GM21423 (cell line): ENCODE data around the gene SSX2B.
"Not testable (repeated sequence)": the region's sequence is repeated elsewhere in the genome, so short reads cannot be mapped to it uniquely, and the experiment has no call there.

ENCODE experiments used
- ATAC-seq: cut with Tn5 transposase; IDR thresholded peaks from one replicate; pipeline ENCODE4 v1.9.1; 2021; ENCODE audit warnings: mild to moderate bottlenecking, moderate library complexity; ENCODE audit not compliant: unreplicated experiment

SSX2B gene, protein sequence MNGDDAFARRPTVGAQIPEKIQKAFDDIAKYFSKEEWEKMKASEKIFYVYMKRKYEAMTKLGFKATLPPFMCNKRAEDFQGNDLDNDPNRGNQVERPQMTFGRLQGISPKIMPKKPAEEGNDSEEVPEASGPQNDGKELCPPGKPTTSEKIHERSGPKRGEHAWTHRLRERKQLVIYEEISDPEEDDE

DNA sequence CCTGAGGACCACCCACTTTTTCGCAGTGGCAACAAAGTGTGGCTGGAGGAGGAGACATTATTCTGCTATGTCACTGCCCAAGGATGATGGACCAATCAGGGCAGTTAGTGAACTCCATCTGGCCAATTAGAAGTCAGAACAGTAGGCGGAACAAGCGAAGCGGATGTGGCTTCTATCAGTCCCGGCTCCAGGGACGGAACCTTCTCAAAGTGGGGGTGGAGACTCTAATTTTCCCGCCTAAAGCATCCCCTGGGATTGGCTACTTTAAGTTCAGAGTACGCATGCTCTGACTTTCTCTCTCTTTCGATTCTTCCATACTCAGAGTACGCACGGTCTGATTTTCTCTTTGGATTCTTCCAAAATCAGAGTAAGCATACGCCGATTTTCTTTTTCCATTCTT is at the start of gene SSX2B:
Gene SSX2B (plus strand): TSS at position 301 of the 400 bp plus-strand sequence. CDS start 1,429 bp downstream, outside the sequence.
- not testable (repeated sequence) for ATAC-seq

DNA sequence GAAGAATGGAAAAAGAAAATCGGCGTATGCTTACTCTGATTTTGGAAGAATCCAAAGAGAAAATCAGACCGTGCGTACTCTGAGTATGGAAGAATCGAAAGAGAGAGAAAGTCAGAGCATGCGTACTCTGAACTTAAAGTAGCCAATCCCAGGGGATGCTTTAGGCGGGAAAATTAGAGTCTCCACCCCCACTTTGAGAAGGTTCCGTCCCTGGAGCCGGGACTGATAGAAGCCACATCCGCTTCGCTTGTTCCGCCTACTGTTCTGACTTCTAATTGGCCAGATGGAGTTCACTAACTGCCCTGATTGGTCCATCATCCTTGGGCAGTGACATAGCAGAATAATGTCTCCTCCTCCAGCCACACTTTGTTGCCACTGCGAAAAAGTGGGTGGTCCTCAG is 44.0 kb upstream of the SSX2B start, which contains the start of gene SSX2:
Gene SSX2 (minus strand): TSS at position 101 of the 400 bp plus-strand sequence. CDS start 1,429 bp downstream, outside the sequence.
- not testable (repeated sequence) for ATAC-seq

DNA sequence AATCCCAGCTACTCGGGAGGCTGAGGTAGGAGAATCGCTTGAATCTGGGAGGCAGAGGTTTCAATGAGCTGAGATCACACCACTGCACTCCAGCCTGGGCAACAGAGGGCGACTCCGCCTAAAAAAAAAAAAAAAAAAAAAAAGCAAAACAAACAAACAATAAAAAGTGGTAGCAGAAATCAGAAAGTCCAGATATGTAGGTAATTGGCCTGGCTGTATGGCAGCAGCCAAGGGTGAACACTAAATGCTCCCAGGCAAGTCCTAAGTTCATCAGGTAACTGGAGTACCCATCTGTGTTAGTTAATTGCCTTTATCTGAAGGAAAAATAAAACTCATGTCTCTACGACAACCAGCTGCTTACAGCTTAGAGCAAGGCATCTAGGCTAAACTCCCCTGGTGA is 14.9 kb downstream of the SSX2B start:
- not testable (repeated sequence) for ATAC-seq

DNA sequence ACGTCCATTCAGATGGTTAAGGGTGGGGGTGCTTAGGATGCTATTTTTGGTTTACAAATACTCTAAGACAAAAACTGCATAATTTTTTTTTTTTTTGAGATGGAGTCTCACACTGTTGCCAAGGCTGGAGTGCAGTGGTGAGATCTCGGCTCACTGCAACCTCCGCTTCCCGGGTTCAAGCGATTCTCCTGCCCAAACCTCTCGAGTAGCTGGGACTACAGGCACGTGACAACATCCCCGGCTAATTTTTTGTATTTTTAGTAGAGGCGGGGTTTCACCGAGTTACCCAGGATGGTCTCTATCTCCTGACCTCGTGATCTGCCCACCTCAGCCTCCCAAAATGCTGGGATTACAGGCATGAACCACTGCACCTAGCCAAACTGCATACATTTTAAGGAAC is 22.5 kb downstream of the SSX2B start:
- ATAC-seq: not testable (repeated sequence)

DNA sequence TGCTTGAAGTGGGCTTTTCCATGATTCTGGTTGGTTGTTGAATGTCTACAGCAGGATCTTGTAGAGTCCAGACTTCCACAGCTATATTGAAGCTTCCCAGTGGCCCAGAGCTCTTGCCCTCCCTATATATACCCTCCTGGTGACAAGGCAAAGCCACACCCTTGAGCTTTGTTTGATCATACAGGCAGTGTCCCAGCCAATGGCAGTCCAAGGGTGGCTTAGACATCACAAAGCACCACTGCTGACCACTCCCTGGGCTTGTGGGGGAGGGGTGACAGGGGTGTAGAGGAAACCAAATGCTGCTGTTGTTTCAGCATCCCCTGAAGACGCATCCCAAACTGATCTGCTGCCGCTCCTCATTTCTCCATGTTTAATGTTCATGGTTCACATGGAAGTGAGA is 46.3 kb downstream of the SSX2B start, which contains the start of gene SPANXN5:
Gene SPANXN5 (minus strand): TSS at position 101 of the 400 bp plus-strand sequence. CDS start 79 bp downstream, at position 22.
- ATAC-seq: not testable (repeated sequence)

DNA sequence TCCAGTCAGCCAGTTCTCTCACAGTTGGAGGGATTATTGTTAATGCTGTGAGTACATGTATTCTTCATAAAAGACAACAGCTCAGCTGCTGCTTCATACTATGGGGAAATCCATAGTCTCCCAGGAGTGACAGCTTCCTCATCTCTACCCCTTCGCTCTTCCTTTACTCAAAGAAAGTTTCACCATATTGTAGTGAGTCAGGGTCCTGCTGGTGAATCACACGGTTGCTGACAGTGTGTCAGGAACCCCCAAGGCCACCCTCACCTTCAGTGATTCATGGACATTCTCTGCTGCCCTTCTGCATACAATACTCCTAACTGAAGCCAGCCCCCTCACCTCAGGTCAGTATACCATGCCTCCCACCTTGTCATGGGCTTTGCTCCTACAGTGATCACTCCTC is 53.8 kb downstream of the SSX2B start:
- not testable (repeated sequence) for ATAC-seq
